A673 (cell line): ENCODE data around the gene PRR35. TPM values are rescaled to one million over a fixed set of nuclear protein-coding genes. Genes with fewer than 3 reads are reported as not detected.

Source experiments
- BruUV-seq: library from RNA; stranded (reverse); fragments of 400-500 nt; replicated peaks from 2 replicates; lab custom pipeline; 2021; lab: Mats Ljungman, UMichigan
- CTCF ChIA-PET: fragments of 300-600 bp; sonication (Branson Sonifier 250); formaldehyde crosslinking; loops from one replicate; lab custom pipeline; 2022; ENCODE audit warnings: antibody characterized with exemption; lab: Charles Lee
- POLR2A ChIA-PET: fragments of 300-600 bp; sonication (Branson Sonifier 250); formaldehyde crosslinking; loops from one replicate; lab custom pipeline; 2022; ENCODE audit warnings: antibody characterized with exemption; ENCODE audit not compliant: low non-redundant PET; lab: Charles Lee
- DNase-seq: peaks from one replicate; pipeline ENCODE4 v3.0.0-alpha.2; 2015; ENCODE audit warnings: low spot score
- H3K27ac ChIP-seq: fragments of 200-600 bp; sonication (generic); 2 replicates; pipeline ENCODE4 v1.5.1; 2016; ENCODE audit warnings: mixed run types, low read depth, mild to moderate bottlenecking, mixed read lengths, antibody characterized with exemption, low read length; ENCODE audit not compliant: poor library complexity, severe bottlenecking
- H3K27me3 ChIP-seq: fragments of 200-600 bp; sonication (generic); replicated peaks from 2 replicates; pipeline ENCODE4 v1.6.1; 2017; ENCODE audit warnings: mixed run types, low read depth, mild to moderate bottlenecking, mixed read lengths, antibody characterized with exemption, low read length; ENCODE audit not compliant: insufficient read depth, poor library complexity
- H3K36me3 ChIP-seq: fragments of 200-600 bp; sonication (generic); 2 replicates; pipeline ENCODE4 v1.6.1; 2016; ENCODE audit warnings: mixed run types, mild to moderate bottlenecking, mixed read lengths, antibody characterized with exemption, low read length; ENCODE audit not compliant: insufficient read depth, poor library complexity, severe bottlenecking
- H3K4me1 ChIP-seq: fragments of 200-600 bp; sonication (generic); 2 replicates; pipeline ENCODE4 v1.6.1; 2017; ENCODE audit warnings: mixed run types, mild to moderate bottlenecking, mixed read lengths, antibody characterized with exemption, low read length; ENCODE audit not compliant: insufficient read depth, poor library complexity, severe bottlenecking
- H3K4me3 ChIP-seq: fragments of 200-600 bp; sonication (generic); 2 replicates; pipeline ENCODE4 v1.5.1; 2016; ENCODE audit warnings: low read depth, mixed run types, mild to moderate bottlenecking, mixed read lengths, low read length; ENCODE audit not compliant: poor library complexity, severe bottlenecking
- H3K9me3 ChIP-seq: fragments of 200-600 bp; sonication (generic); 2 replicates; pipeline ENCODE4 v1.6.1; 2016; ENCODE audit warnings: mixed run types, low read depth, mild to moderate bottlenecking, mixed read lengths, antibody characterized with exemption, low read length; ENCODE audit not compliant: poor library complexity, severe bottlenecking
- CTCF ChIP-seq: fragments of 300-800, 200-600 bp; sonication (generic); conservative IDR thresholded peaks from 2 replicates; pipeline ENCODE4 v1.5.1; 2017; ENCODE audit warnings: low read depth, mild to moderate bottlenecking, antibody characterized with exemption, low read length, moderate library complexity, mixed read lengths
- EZH2 ChIP-seq: fragments of 200-600 bp; sonication (generic); IDR thresholded peaks from 2 replicates; pipeline ENCODE4 v1.6.1; 2017; ENCODE audit warnings: borderline replicate concordance, low read depth, mild to moderate bottlenecking, mixed read lengths, antibody characterized with exemption, low read length; ENCODE audit not compliant: poor library complexity, severe bottlenecking
- intact Hi-C: fragments of 100-400 bp; cut with micrococcal nuclease; formaldehyde crosslinking; loops from one replicate; pipeline ENCODE4 v1.10.0; 2022; ENCODE audit not compliant: unreplicated experiment
- total RNA-seq: library from RNA; stranded (reverse); gene quantifications from 2 replicates; pipeline ENCODE4 v1.2.3, GENCODE V29; 2021

PRR35 gene
- total RNA-seq, 1 experiment from 2014 or later = not detected

DNA sequence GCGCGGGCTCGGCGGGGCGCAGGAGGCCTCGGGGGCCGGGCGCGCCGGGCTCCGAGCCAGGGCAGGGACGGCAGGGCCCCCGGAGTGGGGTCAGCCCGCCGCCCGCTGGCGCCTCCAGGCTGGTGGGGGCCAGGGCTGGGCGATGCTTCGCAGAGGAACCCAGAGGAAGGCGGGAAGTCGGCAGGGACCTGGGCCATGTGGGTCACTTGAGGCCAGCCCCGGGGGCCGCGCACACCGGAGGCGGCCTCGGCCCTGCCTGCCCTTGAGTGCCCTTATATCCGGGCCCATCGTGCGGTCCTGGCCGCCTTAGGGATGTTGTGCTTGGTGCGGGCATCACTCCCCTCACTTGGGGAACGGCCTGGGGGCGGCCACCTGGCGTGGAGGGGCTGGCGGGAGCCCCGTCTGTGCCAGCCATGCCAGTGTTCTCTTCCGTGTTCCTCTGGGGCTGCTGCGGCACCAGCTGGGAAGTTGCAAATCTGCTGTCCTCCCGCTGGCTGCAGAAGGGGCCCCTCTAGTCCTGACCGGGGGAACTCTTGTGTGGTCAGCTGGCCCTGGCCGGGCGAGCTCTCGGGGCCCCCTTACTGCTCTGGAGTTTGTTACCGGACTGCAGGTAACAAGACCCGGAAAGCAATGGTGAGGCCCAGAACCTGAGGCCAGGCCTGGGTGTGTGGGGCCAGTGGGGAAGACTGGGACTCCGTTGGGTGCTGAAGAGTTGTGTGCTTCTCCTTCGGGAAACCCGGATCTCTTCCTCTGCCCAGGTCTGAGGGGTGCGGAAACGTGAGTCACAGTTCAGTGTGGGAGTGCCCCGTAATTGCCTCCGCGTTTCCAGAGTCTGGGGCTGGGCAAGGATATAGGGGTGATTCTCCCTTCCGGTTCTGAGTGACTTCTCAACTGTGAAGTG lies 31.8 kb upstream of the PRR35 start:
- ChIA-PET POLR2A (no interaction called here), CTCF (no interaction called here)
- peak; percentile 50 for DNase-seq
- no peak for TF ChIP-seq EZH2
- TF ChIP-seq CTCF = no peak
- TSS peak; percentile 47 for BruUV-seq
- H3K4me1 ChIP-seq = peaks cover 7% of the 10 kb centered on the region
- peak overlapping the region; percentile 85 for H3K27ac ChIP-seq
- intact Hi-C loops = loop anchor here (5.0 kb wide), 1 partner anchor 126 kb away; the partner anchor contains the start of gene DECR2
- peaks cover 4% of the 10 kb centered on the region for H3K36me3 ChIP-seq
- peak overlapping the region; percentile 96 for H3K4me3 ChIP-seq
- no peaks in the 10 kb centered on the region for H3K27me3 ChIP-seq
- no peaks in the 10 kb centered on the region for H3K9me3 ChIP-seq

- POLR2A ChIA-PET = no interaction called here
- intact Hi-C loops = loop anchor here (5.0 kb wide), 1 partner anchor 127 kb away; the partner anchor contains the start of gene DECR2
- peak overlapping the region; percentile 85 for H3K27ac ChIP-seq
- H3K36me3 ChIP-seq = peaks cover 4% of the 10 kb centered on the region
- H3K4me3 ChIP-seq = peak overlapping the region; percentile 96
- peaks cover 7% of the 10 kb centered on the region for H3K4me1 ChIP-seq
- CTCF ChIA-PET = no interaction called here
- H3K9me3 ChIP-seq = no peaks in the 10 kb centered on the region
- BruUV-seq = no TSS peak
- DNase-seq = no peak
- TF ChIP-seq CTCF (no peak), EZH2 (no peak)
- no peaks in the 10 kb centered on the region for H3K27me3 ChIP-seq
Observed at GRCh38 chr16:529012-529575, 31.1 kb upstream of the PRR35 start.

DNA sequence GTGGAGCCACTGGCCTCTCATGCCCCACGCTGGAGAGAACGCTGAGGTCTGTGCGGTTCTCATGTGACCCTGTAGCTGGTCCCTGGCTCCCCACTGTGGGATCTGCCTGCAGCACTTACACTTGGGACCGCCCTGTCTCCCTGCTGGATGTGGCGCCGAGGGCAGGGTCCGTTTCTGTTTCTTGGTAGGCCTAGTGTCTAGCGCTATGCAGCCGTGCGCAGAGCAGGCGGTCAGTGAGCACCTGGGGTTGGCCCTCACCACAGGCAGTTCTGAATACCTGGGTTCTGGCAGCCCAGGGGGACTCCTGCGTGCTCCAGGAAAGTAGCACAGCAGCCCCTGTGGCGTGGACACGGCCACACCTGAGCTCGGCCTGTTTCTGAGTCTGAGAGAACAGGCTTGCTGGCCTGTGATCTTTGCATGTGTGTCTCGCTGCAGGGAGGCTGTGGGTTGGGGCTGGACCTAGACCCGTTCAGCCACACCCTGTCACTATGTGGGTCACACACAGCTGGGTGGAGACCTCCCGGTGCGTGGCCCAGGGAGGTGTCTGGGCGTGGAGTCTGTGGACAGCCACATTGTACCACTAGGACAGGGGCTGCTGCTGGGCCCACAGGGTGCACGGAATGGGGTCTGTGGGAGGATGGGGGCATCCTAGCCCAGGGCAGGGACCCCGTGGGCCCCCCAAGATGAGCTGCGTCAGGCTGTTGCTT lies 29.9 kb upstream of the PRR35 start:
- ChIA-PET POLR2A (no interaction called here), CTCF (no interaction called here)
- no peak for TF ChIP-seq CTCF
- no peak for TF ChIP-seq EZH2
- BruUV-seq = no TSS peak
- DNase-seq = no peak
- Histone ChIP-seq H3K4me3 (no peak overlapping the region), H3K36me3 (peaks cover 3% of the 10 kb centered on the region), H3K9me3 (no peaks in the 10 kb centered on the region), H3K27ac (no peak overlapping the region), H3K4me1 (peaks cover 7% of the 10 kb centered on the region), H3K27me3 (no peaks in the 10 kb centered on the region)
- intact Hi-C loops = no loop called here
